Transverse colon (tissue), 4 donors: ENCODE measurements around the gene SUB1. TPM values are rescaled to one million over a fixed set of nuclear protein-coding genes. Genes with fewer than 3 reads are reported as not detected.

Experiments
- DNase-seq: peaks from one replicate; pipeline ENCODE4 v3.0.0-alpha.2; 2019
- H3K27ac ChIP-seq, 4 donors: fragments of 200-600 bp; sonication (generic); 2 replicates each; pipeline ENCODE4 v1.5.1; 2016 to 2018; ENCODE audit warnings: inconsistent platforms in 4 of 4
- H3K27me3 ChIP-seq: fragments of 200-600 bp; sonication (generic); 2 replicates; pipeline ENCODE4 v1.5.1; 2017; ENCODE audit warnings: inconsistent platforms
- H3K36me3 ChIP-seq, 4 donors: fragments of 200-600 bp; sonication (generic); 2 replicates each; pipeline ENCODE4 v1.5.1; 2017 to 2019; ENCODE audit warnings: inconsistent platforms in 4 of 4
- H3K4me1 ChIP-seq, 4 donors: fragments of 200-600 bp; sonication (generic); 2 replicates each; pipeline ENCODE4 v1.5.1; 2017 to 2020; ENCODE audit warnings: inconsistent platforms in 4 of 4
- H3K4me3 ChIP-seq, 4 donors: fragments of 200-600 bp; sonication (generic); 1 replicate in 1 of 4; 2 replicates in 3 of 4; pipeline versions ENCODE4 v1.5.1 to v1.6.1; 2017 to 2019; ENCODE audit warnings: inconsistent platforms in 4 of 4
- H3K9me3 ChIP-seq, 2 donors: fragments of 200-600 bp; sonication (generic); 2 replicates each; pipeline ENCODE4 v1.5.1; 2017 to 2019; ENCODE audit warnings: inconsistent platforms in 2 of 2
- CTCF ChIP-seq, 5 experiments: fragments of 200-600 bp in 3 of 5; fragments of 450-650 bp in 2 of 5; sonication (generic) in 3 of 5; IDR thresholded peaks; 1 replicate in 2 of 5; 2 replicates in 3 of 5; pipeline ENCODE4 v1.5.1; 2016 to 2017; ENCODE audit warnings: antibody characterized with exemption in 5 of 5, inconsistent platforms in 3 of 5, mild to moderate bottlenecking in 2 of 5, moderate library complexity in 1 of 5
- EP300 ChIP-seq: sonication (generic); formaldehyde crosslinking; IDR thresholded peaks from one replicate; pipeline ENCODE4 v1.6.1; 2017; ENCODE audit warnings: antibody characterized with exemption, low read depth
- POLR2A ChIP-seq: fragments of 450-650 bp; IDR thresholded peaks from one replicate; pipeline ENCODE4 v1.6.1; 2016; ENCODE audit warnings: antibody characterized with exemption, mild to moderate bottlenecking, moderate library complexity
- POLR2AphosphoS5 ChIP-seq, 3 donors: sonication (generic); formaldehyde crosslinking; IDR thresholded peaks; one replicate each; pipeline ENCODE4 v1.6.1; 2016; ENCODE audit warnings: antibody characterized with exemption in 3 of 3
- WGBS, 2 donors: methylation state at CpG; one replicate each; pipeline ENCODE4 v1.1.5; 2018; ENCODE audit warnings: low coverage in 1 of 2; 5-methylcytosine and 5-hydroxymethylcytosine counted together
- in situ Hi-C, 4 donors: fragments of 200-750 bp; cut with MboI; loops; one replicate each; pipeline versions ENCODE4 v1.15.0 to v1.15.1; 2017; ENCODE audit warnings: low sequenced_read_pairs in 3 of 4, low pct_ligation_motif_present in 1 of 4, low pct_unique_long_range_greater_than_20kb in 1 of 4
- intact Hi-C: fragments of 100-400 bp; cut with DNase I; formaldehyde crosslinking; loops from one replicate; pipeline ENCODE4 v1.15.1; 2023; ENCODE audit warnings: low total_unique reads
- total RNA-seq, 4 donors: library from RNA; depleted of rRNA; stranded (reverse); fragments of >200 nt; gene quantifications; one replicate each; pipeline ENCODE4 v1.1.0, GENCODE V29; 2016

The SUB1 gene
- total RNA-seq, 4 donors from 2014 or later: 30.3 to 126 (median 78.8) TPM

GRCh38 chr5:32587067-32587551, 1.8 kb downstream of the SUB1 start:
- intact Hi-C loops (loop anchor here (5.0 kb wide), 1 partner anchor 90 kb away; no protein-coding TSS in a partner anchor), in situ Hi-C loops (loop anchor here in 1 of 4 donors (25.0 kb wide), 1 partner anchor 350 kb away; no protein-coding TSS in a partner anchor)
- peaks cover 9 to 45% (median 16%) of the 10 kb centered on the region in 4 donors for H3K4me1 ChIP-seq
- no peaks in the 10 kb centered on the region for H3K27me3 ChIP-seq
- WGBS, 2 donors: 56 to 59% methylated on average over 4 to 6 of the region's 6 CpGs
- H3K4me3 ChIP-seq: peak overlapping the region in 2 of 4 donors; percentile 83 to 97
- no peak for DNase-seq
- H3K9me3 ChIP-seq: peaks cover 0 to 7% of the 10 kb centered on the region in 2 donors
- peak overlapping the region; percentile 23 to 99 (median 99) for H3K27ac ChIP-seq
- no peak for TF ChIP-seq CTCF (IDR thresholded peaks at IDR 0.05)
- TF ChIP-seq POLR2A: no peak
- no peak for TF ChIP-seq POLR2AphosphoS5 (IDR thresholded peaks at IDR 0.05)
- TF ChIP-seq EP300: no peak
- peaks cover 0 to 13% (median 6%) of the 10 kb centered on the region in 4 donors for H3K36me3 ChIP-seq

GRCh38 chr5:32589416-32589815, 4.1 kb downstream of the SUB1 start:
- TF ChIP-seq CTCF (IDR thresholded peaks at IDR 0.05): no peak
- no peak for TF ChIP-seq EP300
- TF ChIP-seq POLR2AphosphoS5 (IDR thresholded peaks at IDR 0.05): no peak
- no peak for TF ChIP-seq POLR2A
- no peak for DNase-seq
- Histone ChIP-seq H3K9me3 (peaks cover 0 to 6% of the 10 kb centered on the region in 2 donors), H3K4me1 (peaks cover 9 to 40% (median 16%) of the 10 kb centered on the region in 4 donors), H3K27ac (no peak overlapping the region), H3K4me3 (no peak overlapping the region), H3K27me3 (no peaks in the 10 kb centered on the region), H3K36me3 (peaks cover 0 to 32% (median 13%) of the 10 kb centered on the region in 4 donors)
- in situ Hi-C loops (loop anchor here in 1 of 4 donors (25.0 kb wide), 1 partner anchor 352 kb away; no protein-coding TSS in a partner anchor), intact Hi-C loops (loop anchor here (5.0 kb wide), 1 partner anchor 92 kb away; no protein-coding TSS in a partner anchor)
- 77 to 82% methylated on average over 8 of the region's 8 CpGs for WGBS, 2 donors

- Histone ChIP-seq H3K4me1 (peaks cover 9 to 43% (median 14%) of the 10 kb centered on the region in 4 donors), H3K9me3 (no peaks in the 10 kb centered on the region), H3K4me3 (no peak overlapping the region), H3K36me3 (peaks cover 0 to 39% (median 16%) of the 10 kb centered on the region in 4 donors), H3K27ac (no peak overlapping the region), H3K27me3 (no peaks in the 10 kb centered on the region)
- intact Hi-C loops (loop anchor here (5.0 kb wide), 1 partner anchor 93 kb away; no protein-coding TSS in a partner anchor), in situ Hi-C loops (loop anchor here in 2 of 4 donors (5.0 to 25.0 kb wide), 2 partner anchors 103 to 353 kb away; no protein-coding TSS in a partner anchor)
- no peak for DNase-seq
- 75 to 79% methylated on average over 11 to 15 of the region's 15 CpGs for WGBS, 2 donors
- TF ChIP-seq CTCF (IDR thresholded peaks at IDR 0.05) (peak; percentile 72 to 83 (median 82)), EP300 (no peak)
Observed at GRCh38 chr5:32589942-32590869, 4.8 kb downstream of the SUB1 start.

GRCh38 chr5:32595118-32595517, 9.8 kb downstream of the SUB1 start:
- no peak overlapping the region for H3K27ac ChIP-seq
- intact Hi-C loops: no loop called here
- H3K36me3 ChIP-seq: peaks cover 0 to 52% (median 20%) of the 10 kb centered on the region in 4 donors
- TF ChIP-seq POLR2AphosphoS5 (IDR thresholded peaks at IDR 0.05) (no peak), CTCF (IDR thresholded peaks at IDR 0.05) (no peak), POLR2A (no peak), EP300 (no peak)
- in situ Hi-C loops: loop anchor here in 2 of 4 donors (5.0 to 25.0 kb wide), 2 partner anchors 108 to 358 kb away; no protein-coding TSS in a partner anchor
- 27 to 78% methylated on average over 2 of the region's 2 CpGs for WGBS, 2 donors
- no peak overlapping the region for H3K4me3 ChIP-seq
- no peaks in the 10 kb centered on the region for H3K27me3 ChIP-seq
- peaks cover 3 to 58% (median 11%) of the 10 kb centered on the region in 4 donors for H3K4me1 ChIP-seq
- DNase-seq: no peak
- H3K9me3 ChIP-seq: no peaks in the 10 kb centered on the region
